Activated naive CD4-positive, alpha-beta T cell treated with anti-CD3 and anti-CD28 coated beads, Interleukin-2, amount 50 U/mL, for 16 hours (primary cell): Measurements from ENCODE around the gene VAPA.

ENCODE experiments used
- DNase-seq: peaks from one replicate; pipeline ENCODE4 v3.0.0-alpha.2; 2020

Gene VAPA

GRCh38 chr18:9915291-9916076, 1.7 kb downstream of the VAPA start:
- no peak for DNase-seq

GRCh38 chr18:9916077-9916639, 2.3 kb downstream of the VAPA start:
- DNase-seq, result no peak

GRCh38 chr18:9916808-9917207, 3.0 kb downstream of the VAPA start:
- DNase-seq, result no peak

GRCh38 chr18:9918016-9918680, 4.3 kb downstream of the VAPA start:
- no peak for DNase-seq

- DNase-seq, result no peak
These were observed 5.9 kb downstream of the VAPA start for GRCh38 chr18:9919564-9920232.

- no peak for DNase-seq
These were observed 8.9 kb downstream of the VAPA start for GRCh38 chr18:9922592-9923311.

- DNase-seq, result no peak
These were observed 10.6 kb downstream of the VAPA start for GRCh38 chr18:9924371-9924943.

- DNase-seq, result no peak
These were observed 11.6 kb downstream of the VAPA start for GRCh38 chr18:9925369-9925768.

- DNase-seq, result no peak
These were observed 12.0 kb downstream of the VAPA start for GRCh38 chr18:9925795-9926194.

GRCh38 chr18:9926223-9926894, 12.5 kb downstream of the VAPA start:
- no peak for DNase-seq

- no peak for DNase-seq
These were observed 13.2 kb downstream of the VAPA start for GRCh38 chr18:9926977-9927376.

- DNase-seq, result no peak
These were observed 13.7 kb downstream of the VAPA start for GRCh38 chr18:9927392-9928063.

- DNase-seq, result no peak
These were observed 14.9 kb downstream of the VAPA start for GRCh38 chr18:9928646-9929259.

- DNase-seq, result no peak
These were observed 16.6 kb downstream of the VAPA start for GRCh38 chr18:9930299-9930884.

- no peak for DNase-seq
These were observed 17.3 kb downstream of the VAPA start for GRCh38 chr18:9931146-9931545.

GRCh38 chr18:9931678-9932077, 17.9 kb downstream of the VAPA start:
- no peak for DNase-seq

GRCh38 chr18:9933865-9934264, 20.0 kb downstream of the VAPA start:
- DNase-seq, result no peak

- DNase-seq, result no peak
These were observed 20.5 kb downstream of the VAPA start for GRCh38 chr18:9934274-9934673.

- no peak for DNase-seq
These were observed 27.3 kb downstream of the VAPA start for GRCh38 chr18:9941103-9941502.

- no peak for DNase-seq
These were observed 27.8 kb downstream of the VAPA start for GRCh38 chr18:9941660-9942059.

GRCh38 chr18:9943311-9943710, 29.5 kb downstream of the VAPA start:
- no peak for DNase-seq
